DMS79 treated with DMSO at 0.1 percent for 48 hours (cell line): ENCODE measurements around the gene IRF7.

Experiments
- DNase-seq: peaks from one replicate; lab custom pipeline; 2025; lab: John Stamatoyannopoulos, UW

IRF7 gene

GRCh38 chr11:640021-640706 lies 24.4 kb upstream of the IRF7 start:
- DNase-seq = no peak

GRCh38 chr11:639332-639955 lies 23.7 kb upstream of the IRF7 start:
- no peak for DNase-seq

- no peak for DNase-seq
Measured at GRCh38 chr11:638631-639331, 23.0 kb upstream of the IRF7 start.

- no peak for DNase-seq
Measured at GRCh38 chr11:637593-638521, 22.1 kb upstream of the IRF7 start.

GRCh38 chr11:637333-637592 lies 21.5 kb upstream of the IRF7 start:
- DNase-seq = no peak

- DNase-seq = no peak
Measured at GRCh38 chr11:636511-637332, 21.0 kb upstream of the IRF7 start, which contains the start of gene DRD4. TSS of gene DRD4 (plus strand) at chr11:637269. CDS start at chr11:637305, 36 bp downstream.

- DNase-seq = no peak
Measured at GRCh38 chr11:635945-636510, 20.3 kb upstream of the IRF7 start.

GRCh38 chr11:630871-631270 lies 15.1 kb upstream of the IRF7 start:
- DNase-seq = no peak

- no peak for DNase-seq
Measured at GRCh38 chr11:629237-629583, 13.5 kb upstream of the IRF7 start.

GRCh38 chr11:628056-628455 lies 12.3 kb upstream of the IRF7 start:
- no peak for DNase-seq

GRCh38 chr11:627308-627576 lies 11.5 kb upstream of the IRF7 start:
- DNase-seq = no peak

- DNase-seq = no peak
Measured at GRCh38 chr11:626475-627307, 10.9 kb upstream of the IRF7 start, which contains the start of gene SCT. TSS of gene SCT (minus strand) at chr11:627181. CDS start at chr11:627143, 38 bp downstream.

GRCh38 chr11:625636-626268 lies 10.0 kb upstream of the IRF7 start:
- DNase-seq = no peak

GRCh38 chr11:624705-625635 lies 9.2 kb upstream of the IRF7 start, which contains the start of gene CDHR5:
TSS of gene CDHR5 (minus strand) at chr11:624955. CDS start at chr11:624902, 53 bp downstream.
- DNase-seq = no peak

GRCh38 chr11:623999-624704 lies 8.4 kb upstream of the IRF7 start:
- no peak for DNase-seq

GRCh38 chr11:623349-623869 lies 7.7 kb upstream of the IRF7 start:
- DNase-seq = no peak

- DNase-seq = no peak
Measured at GRCh38 chr11:621838-622237, 6.1 kb upstream of the IRF7 start.
